Activated CD8-positive, alpha-beta T cell treated with anti-CD3 and anti-CD28 coated beads for 36 hours (primary cell): ENCODE measurements around the gene EFHC1. TPM values are rescaled to one million over a fixed set of nuclear protein-coding genes. Genes with fewer than 3 reads are reported as not detected.

ENCODE experiments used
- ATAC-seq: fragments of 200-7000 bp; cut with Tn5 transposase; one replicate; pipeline ENCODE4 v1.10.0; 2021; ENCODE audit warnings: mild to moderate bottlenecking, moderate library complexity
- CTCF ChIA-PET: fragments of 350-600 bp; sonication (Branson Sonifier 250); formaldehyde crosslinking; loops from one replicate; lab custom pipeline; 2021; ENCODE audit warnings: antibody characterized with exemption; lab: Charles Lee
- POLR2A ChIA-PET: fragments of 350-600 bp; sonication (Branson Sonifier 250); formaldehyde crosslinking; loops from one replicate; lab custom pipeline; 2021; ENCODE audit warnings: antibody characterized with exemption; lab: Charles Lee
- DNase-seq: peaks from one replicate; pipeline ENCODE4 v3.0.0-alpha.2; 2020
- H3K27ac Mint-ChIP-seq: one replicate; pipeline ENCODE4 v1.8.0; 2021; ENCODE audit warnings: mild to moderate bottlenecking, mixed read lengths
- H3K27me3 Mint-ChIP-seq: one replicate; pipeline ENCODE4 v1.8.0; 2021; ENCODE audit warnings: mixed read lengths
- H3K36me3 Mint-ChIP-seq: one replicate; pipeline ENCODE4 v1.8.0; 2021; ENCODE audit warnings: low read depth, mixed read lengths
- H3K4me1 Mint-ChIP-seq: one replicate; pipeline ENCODE4 v1.8.0; 2021; ENCODE audit warnings: low read depth, mixed read lengths
- H3K4me3 Mint-ChIP-seq: one replicate; pipeline ENCODE4 v1.8.0; 2021; ENCODE audit warnings: mild to moderate bottlenecking, moderate library complexity, mixed read lengths
- H3K9me3 Mint-ChIP-seq: one replicate; pipeline ENCODE4 v1.8.0; 2021; ENCODE audit warnings: mixed read lengths
- intact Hi-C: fragments of 100-400 bp; cut with micrococcal nuclease; formaldehyde crosslinking; loops from one replicate; pipeline ENCODE4 v1.10.0; 2022
- total RNA-seq, 2 experiments: library from RNA; stranded (reverse); gene quantifications; one replicate each; pipeline ENCODE4 v1.2.3, GENCODE V29; 2021
- TF ChIP-seq, protein P1 (sequence below): fragments of 200-600 bp; IDR thresholded peaks from one replicate; pipeline ENCODE4 v1.8.0; 2022; ENCODE audit warnings: antibody characterized with exemption, mild to moderate bottlenecking

Gene EFHC1
- total RNA-seq, 2 experiments from 2014 or later, result 1.9 to 2.1 TPM

DNA sequence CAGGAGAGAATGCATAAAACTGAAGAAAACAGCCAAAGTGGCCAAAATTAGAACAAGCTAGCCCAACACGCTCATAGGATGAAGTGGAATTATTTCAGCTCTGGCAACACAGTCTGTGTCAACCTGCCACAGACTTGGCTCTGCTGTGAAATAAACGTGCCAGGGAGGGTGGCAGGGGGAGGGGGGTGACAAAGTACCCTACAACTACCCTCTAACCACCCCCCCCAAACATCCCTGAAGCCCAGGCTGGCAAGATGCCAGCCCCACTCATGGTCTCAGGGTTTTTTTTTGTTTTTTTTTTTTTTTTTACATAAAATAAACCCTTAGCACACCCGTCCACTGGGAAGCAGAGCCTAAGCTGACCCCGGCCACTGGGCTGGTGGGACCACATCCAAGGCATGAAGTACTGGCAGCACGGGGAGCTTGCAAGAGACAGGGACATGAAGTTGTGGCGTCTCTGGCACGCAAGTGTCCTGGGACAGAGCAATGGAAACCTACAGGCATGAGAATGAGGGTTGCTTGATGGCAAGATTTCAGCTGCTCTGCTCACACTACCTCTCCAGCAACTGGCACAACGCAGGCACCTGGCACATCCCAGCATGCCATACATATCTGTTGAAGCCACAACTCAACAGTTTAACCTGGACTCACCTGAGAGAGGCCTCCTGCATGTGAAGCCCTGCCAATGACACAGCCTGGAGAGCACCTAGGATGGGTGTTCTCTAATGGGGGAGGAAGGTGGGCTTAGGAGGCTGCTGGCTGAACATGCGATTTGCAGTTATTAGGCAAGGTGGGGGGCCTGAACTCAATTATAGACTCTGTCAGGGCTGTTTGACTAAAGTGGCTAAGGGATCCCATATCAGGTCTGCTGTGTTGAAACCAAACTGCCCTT lies 80.3 kb downstream of the EFHC1 start:
- intact Hi-C loops, result no loop called here

DNA sequence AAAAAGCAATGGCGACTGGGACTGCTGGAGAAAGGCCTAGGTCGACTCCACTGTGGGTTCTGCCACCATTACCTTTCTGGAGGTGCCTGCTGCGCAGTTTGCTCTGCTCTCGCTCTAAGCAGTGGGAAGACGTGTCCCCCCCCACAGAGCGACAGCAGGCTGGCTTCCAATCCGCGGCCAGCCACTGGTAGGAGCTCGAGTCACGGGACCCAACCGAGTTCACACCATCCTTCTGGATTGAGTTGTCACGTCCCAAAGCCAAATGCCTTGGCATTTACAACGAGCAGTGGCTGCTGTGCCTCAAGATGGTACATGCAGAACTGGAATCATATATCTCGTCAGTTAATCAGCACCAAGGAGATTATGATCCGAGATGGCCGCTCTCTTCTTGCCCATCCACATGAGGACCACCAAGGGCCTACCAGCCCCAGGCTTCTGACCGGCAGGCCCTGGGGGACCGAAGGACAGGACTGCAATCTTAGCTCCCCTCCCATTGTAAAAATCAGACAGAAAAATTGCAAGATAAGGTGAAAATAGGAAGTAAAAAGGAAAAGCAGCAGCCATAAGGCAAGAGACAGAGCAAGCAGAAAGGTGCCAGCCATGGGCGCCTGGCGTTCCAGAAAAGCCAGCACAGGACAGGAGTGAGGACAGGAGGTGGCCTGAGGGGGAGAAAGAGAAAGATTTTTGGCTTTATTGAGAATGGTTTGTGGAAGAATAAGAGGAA lies 82.3 kb downstream of the EFHC1 start:
- CTCF ChIA-PET, result no interaction called here

More for the DNA sequence above, 80.3 kb downstream of the EFHC1 start:
- no peaks in the 10 kb centered on the region for H3K4me1 Mint-ChIP-seq
- no peak overlapping the region for H3K27ac Mint-ChIP-seq
- CTCF ChIA-PET, result no interaction called here
- no peaks in the 10 kb centered on the region for H3K9me3 Mint-ChIP-seq
- POLR2A ChIA-PET, result interaction anchor here (0.6 to 0.7 kb wide), 2 partner anchors 19 to 130 kb away, joined by 3 read pairs; no protein-coding TSS in a partner anchor
- no peak for DNase-seq
- TF ChIP-seq, protein P1, sequence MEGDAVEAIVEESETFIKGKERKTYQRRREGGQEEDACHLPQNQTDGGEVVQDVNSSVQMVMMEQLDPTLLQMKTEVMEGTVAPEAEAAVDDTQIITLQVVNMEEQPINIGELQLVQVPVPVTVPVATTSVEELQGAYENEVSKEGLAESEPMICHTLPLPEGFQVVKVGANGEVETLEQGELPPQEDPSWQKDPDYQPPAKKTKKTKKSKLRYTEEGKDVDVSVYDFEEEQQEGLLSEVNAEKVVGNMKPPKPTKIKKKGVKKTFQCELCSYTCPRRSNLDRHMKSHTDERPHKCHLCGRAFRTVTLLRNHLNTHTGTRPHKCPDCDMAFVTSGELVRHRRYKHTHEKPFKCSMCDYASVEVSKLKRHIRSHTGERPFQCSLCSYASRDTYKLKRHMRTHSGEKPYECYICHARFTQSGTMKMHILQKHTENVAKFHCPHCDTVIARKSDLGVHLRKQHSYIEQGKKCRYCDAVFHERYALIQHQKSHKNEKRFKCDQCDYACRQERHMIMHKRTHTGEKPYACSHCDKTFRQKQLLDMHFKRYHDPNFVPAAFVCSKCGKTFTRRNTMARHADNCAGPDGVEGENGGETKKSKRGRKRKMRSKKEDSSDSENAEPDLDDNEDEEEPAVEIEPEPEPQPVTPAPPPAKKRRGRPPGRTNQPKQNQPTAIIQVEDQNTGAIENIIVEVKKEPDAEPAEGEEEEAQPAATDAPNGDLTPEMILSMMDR, result no peak
- no peak overlapping the region for H3K4me3 Mint-ChIP-seq
- ATAC-seq, result no peak
- H3K27me3 Mint-ChIP-seq, result no peaks in the 10 kb centered on the region
- H3K36me3 Mint-ChIP-seq, result no peaks in the 10 kb centered on the region

DNA sequence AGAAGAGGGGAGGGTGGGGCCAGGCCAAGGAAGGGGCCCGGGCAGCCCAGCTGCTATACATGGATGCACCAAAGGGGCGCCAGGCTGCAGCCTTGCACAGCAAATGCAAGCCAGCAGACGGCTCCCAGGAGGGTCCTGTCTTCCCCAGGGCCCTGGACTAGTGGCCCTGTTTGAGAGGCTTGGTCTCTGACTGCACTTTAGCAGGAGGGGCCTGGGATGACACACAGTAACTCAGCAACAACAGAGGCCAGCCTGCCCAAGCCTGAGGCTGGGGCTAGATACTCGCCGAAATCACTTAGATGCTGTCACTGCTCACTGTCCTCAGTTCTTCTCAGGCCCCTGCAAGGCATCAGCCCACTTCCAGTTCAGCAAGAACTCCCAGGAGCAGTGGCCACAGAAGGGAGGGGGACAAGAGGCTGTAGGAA lies 83.2 kb downstream of the EFHC1 start:
- Mint-ChIP-seq H3K9me3 (no peaks in the 10 kb centered on the region), H3K36me3 (no peaks in the 10 kb centered on the region), H3K4me3 (no peak overlapping the region), H3K27me3 (no peaks in the 10 kb centered on the region), H3K27ac (no peak overlapping the region), H3K4me1 (no peaks in the 10 kb centered on the region)
- ChIA-PET CTCF (no interaction called here), POLR2A (no interaction called here)
- ATAC-seq, result no peak
- intact Hi-C loops, result no loop called here
- TF ChIP-seq, protein P1, result no peak
- DNase-seq, result no peak

More for the DNA sequence above, 82.3 kb downstream of the EFHC1 start:
- H3K27me3 Mint-ChIP-seq, result no peaks in the 10 kb centered on the region
- DNase-seq (no peak), ATAC-seq (no peak)
- no peak overlapping the region for H3K4me3 Mint-ChIP-seq
- no peaks in the 10 kb centered on the region for H3K9me3 Mint-ChIP-seq
- H3K36me3 Mint-ChIP-seq, result no peaks in the 10 kb centered on the region
- H3K4me1 Mint-ChIP-seq, result no peaks in the 10 kb centered on the region
- H3K27ac Mint-ChIP-seq, result no peak overlapping the region
- intact Hi-C loops, result no loop called here
- TF ChIP-seq, protein P1, result no peak
- POLR2A ChIA-PET, result interaction anchor here (0.7 kb wide), 1 partner anchor 11 kb away, joined by 3 read pairs; no protein-coding TSS in a partner anchor

DNA sequence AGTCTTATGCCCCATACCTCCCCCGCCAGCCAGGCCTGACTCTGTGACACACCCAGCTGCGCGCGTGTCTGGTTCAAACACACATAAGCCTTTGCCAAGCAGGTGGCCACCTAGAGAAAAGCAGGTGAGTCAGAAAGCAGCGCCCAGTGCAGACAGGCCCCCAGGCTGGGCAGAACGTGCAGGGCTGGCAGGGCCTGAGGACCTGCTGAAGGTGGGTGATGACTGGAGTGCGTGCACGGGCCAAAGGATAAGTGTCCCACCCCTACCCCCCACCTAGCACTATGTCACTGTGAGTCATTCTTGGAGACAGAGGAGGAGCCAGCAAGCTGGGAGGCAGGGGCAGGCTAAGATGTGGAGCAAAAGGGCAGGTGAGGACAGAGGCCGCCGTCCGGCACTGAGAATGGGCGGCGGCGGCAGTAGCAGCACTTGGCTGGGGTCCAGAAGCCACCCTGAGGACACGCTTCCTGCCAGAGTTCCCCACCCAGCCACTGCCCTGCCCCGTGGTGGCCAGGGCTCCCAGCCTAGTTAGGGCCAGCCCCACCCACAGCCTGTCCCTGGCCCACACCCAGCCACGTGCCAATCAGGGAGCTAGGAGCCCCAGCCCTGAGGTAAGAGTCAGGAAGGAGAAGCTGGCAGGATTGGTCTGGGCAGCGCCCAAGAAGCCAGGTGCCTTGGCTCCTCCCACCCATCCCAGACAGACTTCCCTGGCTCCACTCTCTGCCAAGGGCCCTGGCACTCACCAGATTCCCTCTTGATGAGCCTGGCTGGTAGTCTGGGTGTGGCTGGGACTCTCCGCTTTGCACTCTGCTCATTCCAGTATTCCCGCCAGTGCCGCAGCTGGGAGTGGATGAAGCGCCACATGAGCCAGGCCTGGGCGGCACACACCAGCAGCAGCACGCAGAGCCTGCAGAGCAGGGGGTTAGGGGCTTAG lies 84.0 kb downstream of the EFHC1 start:
- no peaks in the 10 kb centered on the region for H3K27me3 Mint-ChIP-seq
- ChIA-PET CTCF (no interaction called here), POLR2A (no interaction called here)
- ATAC-seq (no peak), DNase-seq (no peak)
- H3K9me3 Mint-ChIP-seq, result no peaks in the 10 kb centered on the region
- no peaks in the 10 kb centered on the region for H3K4me1 Mint-ChIP-seq
- no peak overlapping the region for H3K4me3 Mint-ChIP-seq
- TF ChIP-seq, protein P1, result no peak
- intact Hi-C loops, result no loop called here
- no peak overlapping the region for H3K27ac Mint-ChIP-seq
- no peaks in the 10 kb centered on the region for H3K36me3 Mint-ChIP-seq
